ENCODE measurements around the gene DCANP1. TPM values are rescaled to one million over a fixed set of nuclear protein-coding genes. Genes with fewer than 3 reads are reported as not detected.

Gene DCANP1
- total and polyA plus RNA-seq, 10 of the 15 experiments (the other 5 are each of a cell fraction or from before 2014, with no cell fraction given) = 0.01 TPM; not detected in 9

GRCh38 chr5:135426102-135427082, 20.8 kb downstream of the DCANP1 start (continued):
- no peak for TF ChIP-seq ZBTB40 (IDR thresholded peaks at IDR 0.05; ENCODE audit: borderline replicate concordance)
- peak; percentile 69 for TF ChIP-seq SMC3 (IDR thresholded peaks at IDR 0.05; ENCODE audit: borderline replicate concordance, low read length)

GRCh38 chr5:135425641-135426040, 21.5 kb downstream of the DCANP1 start:
- FAIRE-seq (no peak), ATAC-seq (no peak), DNase-seq (ENCODE audit: low read depth, low spot score) (no peak)
- in situ Hi-C loops (cut with MboI) = no loop called here
- no peaks in the 10 kb centered on the region for H3K36me3 ChIP-seq (ENCODE audit: control insufficient read depth in 2 of 2, insufficient read depth in 2 of 2, low read length in 1 of 2)
- intact Hi-C loops (cut with micrococcal nuclease; ENCODE audit: unreplicated experiment) = no loop called here
- no peak overlapping the region for H3K4me3 ChIP-seq
- H3K27me3 ChIP-seq (replicated peaks in 1 of 2; ENCODE audit: control insufficient read depth in 2 of 2, insufficient read depth in 2 of 2, low read length in 1 of 2) = peaks cover 0 to 3% of the 10 kb centered on the region in 2 experiments; a peak in 1 of 4 replicates
- BruUV-seq (replicated peaks) = no TSS peak
- ChIA-PET SMC1A (ENCODE audit: uncharacterized antibody, unreplicated experiment) (interaction anchor here (0.9 to 3.0 kb wide), 9 partner anchors 11 to 142 kb away, joined by 3 to 14 read pairs (median 4); partner anchors contain the start of gene MACROH2A1), CTCF (interaction anchor here (0.6 to 2.9 kb wide), 23 partner anchors 9 to 218 kb away, joined by 3 to 19 read pairs (median 6); partner anchors contain the start of gene DCANP1), POLR2A (no interaction called here), RAD21 (ENCODE audit: unreplicated experiment) (interaction anchor here (1.2 to 1.5 kb wide), 2 partner anchors 11 to 22 kb away, joined by 4 to 6 read pairs; no protein-coding TSS in a partner anchor)
- H3K4me1 ChIP-seq (ENCODE audit: control insufficient read depth, insufficient read depth, low read length) = no peaks in the 10 kb centered on the region
- no peak overlapping the region for H3K9ac ChIP-seq (ENCODE audit: control insufficient read depth, insufficient read depth, low read length)
- peak overlapping the region; percentile 34; the same call in 1 of the 2 replicates for H2AFZ ChIP-seq (ENCODE audit: control insufficient read depth, low read depth, low read length)
- H3K27ac ChIP-seq (ENCODE audit: control insufficient read depth, insufficient read depth) = no peak overlapping the region
- peaks cover 3% of the 10 kb centered on the region; the same call in 2 of the 3 replicates for H3K9me3 ChIP-seq (replicated peaks; ENCODE audit: control insufficient read depth, insufficient read depth, low read length)
- WGBS (ENCODE audit: insufficient coverage, insufficient replicate concordance, low lambda C conversion rate, missing lambda C conversion rate) = 23% methylated on average over 2 of the region's 2 CpGs
- H3K79me2 ChIP-seq (ENCODE audit: control insufficient read depth, insufficient read depth, low read length) = no peaks in the 10 kb centered on the region
- no peaks in the 10 kb centered on the region for H4K20me1 ChIP-seq (ENCODE audit: control insufficient read depth, insufficient read depth)
- no peak overlapping the region for H3K4me2 ChIP-seq (ENCODE audit: control insufficient read depth, insufficient read depth)
- TF ChIP-seq HDGF (IDR thresholded peaks at IDR 0.05) (no peak), POLR2A (IDR thresholded peaks at IDR 0.05; ENCODE audit: low read depth, low read length) (no peak), FOXK2 (IDR thresholded peaks at IDR 0.05) (no peak), ZBTB33 (IDR thresholded peaks at IDR 0.05) (no peak), POLR2AphosphoS5 (IDR thresholded peaks at IDR 0.05; ENCODE audit: low read length) (no peak), BACH1 (IDR thresholded peaks at IDR 0.05; ENCODE audit: borderline replicate concordance) (no peak), IRF4 (IDR thresholded peaks at IDR 0.05; ENCODE audit: low read depth, low read length) (no peak), RAD21 (IDR thresholded peaks at IDR 0.05; ENCODE audit: insufficient read depth, low read depth, low read length) (no peak), MYB (IDR thresholded peaks at IDR 0.05; ENCODE audit: borderline replicate concordance, low read depth, low read length) (no peak), MTA2 (IDR thresholded peaks at IDR 0.05; ENCODE audit: low read depth) (no peak)

Measured in GM12878 (cell line).